Ovary (tissue), 3 donors: ENCODE measurements around the gene ATP6V0A4.

Experiments used
- CTCF ChIP-seq, 3 donors: fragments of 450-650 bp in 2 of 3; fragments of 200-600 bp in 1 of 3; IDR thresholded peaks; one replicate each; pipeline versions ENCODE4 v1.5.1 to v1.8.0; 2016 to 2022; ENCODE audit warnings: antibody characterized with exemption in 3 of 3, mild to moderate bottlenecking in 1 of 3
- EP300 ChIP-seq: sonication (generic); formaldehyde crosslinking; IDR thresholded peaks from one replicate; pipeline ENCODE4 v1.6.1; 2017; ENCODE audit warnings: antibody characterized with exemption
- POLR2A ChIP-seq: fragments of 450-650 bp; IDR thresholded peaks from one replicate; pipeline ENCODE4 v1.6.1; 2017; ENCODE audit warnings: antibody characterized with exemption, mild to moderate bottlenecking, moderate library complexity
- donor health status: DM: no; HTN: no; CAD: no.

GRCh38 chr7:138720286-138720685 lies 77.7 kb downstream of the ATP6V0A4 start:
- TF ChIP-seq POLR2A (no peak), CTCF (IDR thresholded peaks at IDR 0.05) (no peak), EP300 (no peak)
